Lower lobe of right lung (tissue), 2 donors: Measurements from ENCODE around the gene BDKRB2. TPM values are rescaled to one million over a fixed set of nuclear protein-coding genes. Genes with fewer than 3 reads are reported as not detected.

ENCODE experiments used
- ATAC-seq, 2 donors: fragments of 200-7000 bp; cut with Tn5 transposase; one replicate each; pipeline ENCODE4 v1.9.1; 2020 to 2022; ENCODE audit warnings: mild to moderate bottlenecking in 2 of 2, moderate library complexity in 2 of 2
- DNase-seq: peaks from one replicate; pipeline ENCODE4 v3.0.0-alpha.2; 2020
- H3K27ac ChIP-seq: fragments of 200-600 bp; one replicate; pipeline ENCODE4 v1.8.0; 2022
- H3K27me3 ChIP-seq: fragments of 200-600 bp; one replicate; pipeline ENCODE4 v1.8.0; 2022; ENCODE audit warnings: low read depth
- H3K36me3 ChIP-seq: fragments of 200-600 bp; one replicate; pipeline ENCODE4 v1.8.0; 2022; ENCODE audit warnings: mild to moderate bottlenecking
- H3K4me1 ChIP-seq: fragments of 200-600 bp; one replicate; pipeline ENCODE4 v1.8.0; 2022
- H3K4me3 ChIP-seq: fragments of 200-600 bp; one replicate; pipeline ENCODE4 v1.8.0; 2022; ENCODE audit warnings: mild to moderate bottlenecking
- H3K9me3 ChIP-seq: fragments of 200-600 bp; one replicate; pipeline ENCODE4 v1.8.0; 2022
- intact Hi-C: fragments of 100-400 bp; cut with DNase I; formaldehyde crosslinking; loops from one replicate; pipeline ENCODE4 v1.11.0; 2022
- total RNA-seq: library from RNA; stranded (reverse); fragmentation: NEBNext Ultra II Directional; extraction: Animal tissue kit (Norgen Biotek cat#: 25700); gene quantifications from one replicate; pipeline ENCODE4 v1.2.1, GENCODE V29; 2021
- TF ChIP-seq, protein P1 (sequence below): fragments of 200-600 bp; IDR thresholded peaks from one replicate; pipeline ENCODE4 v1.8.0; 2022; ENCODE audit warnings: antibody characterized with exemption, mild to moderate bottlenecking
- donor health status: DM: no; HTN: yes; CAD: no; lungs with severe emphysema.

The BDKRB2 gene
- total RNA-seq, 1 donor from 2014 or later: 1.3 TPM

DNA sequence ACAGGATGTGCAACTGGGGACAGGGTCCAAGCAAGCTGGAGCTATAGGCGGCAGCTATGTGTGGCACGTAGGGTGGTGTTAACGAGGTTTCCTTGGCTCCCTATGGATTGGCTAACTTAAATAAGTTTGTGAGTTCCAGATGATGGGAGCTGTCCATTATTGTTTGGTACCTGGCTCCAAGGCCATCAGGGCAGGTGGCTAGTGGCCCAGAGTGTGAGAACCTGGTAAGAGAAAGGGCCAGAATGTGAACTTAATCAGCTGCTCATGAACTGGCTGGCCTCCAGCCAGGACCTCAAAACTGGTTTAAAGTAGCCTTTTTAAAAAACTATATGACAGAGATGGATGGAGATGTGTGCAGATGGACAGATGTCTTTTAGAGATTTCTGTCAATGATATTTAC is 1.5 kb upstream of the BDKRB2 start:
- ATAC-seq (no peak), DNase-seq (no peak)
- H3K4me3 ChIP-seq: no peak overlapping the region
- peaks cover 14% of the 10 kb centered on the region for H3K4me1 ChIP-seq
- intact Hi-C loops: no loop called here
- no peaks in the 10 kb centered on the region for H3K27me3 ChIP-seq
- H3K27ac ChIP-seq: no peak overlapping the region
- TF ChIP-seq, protein P1, sequence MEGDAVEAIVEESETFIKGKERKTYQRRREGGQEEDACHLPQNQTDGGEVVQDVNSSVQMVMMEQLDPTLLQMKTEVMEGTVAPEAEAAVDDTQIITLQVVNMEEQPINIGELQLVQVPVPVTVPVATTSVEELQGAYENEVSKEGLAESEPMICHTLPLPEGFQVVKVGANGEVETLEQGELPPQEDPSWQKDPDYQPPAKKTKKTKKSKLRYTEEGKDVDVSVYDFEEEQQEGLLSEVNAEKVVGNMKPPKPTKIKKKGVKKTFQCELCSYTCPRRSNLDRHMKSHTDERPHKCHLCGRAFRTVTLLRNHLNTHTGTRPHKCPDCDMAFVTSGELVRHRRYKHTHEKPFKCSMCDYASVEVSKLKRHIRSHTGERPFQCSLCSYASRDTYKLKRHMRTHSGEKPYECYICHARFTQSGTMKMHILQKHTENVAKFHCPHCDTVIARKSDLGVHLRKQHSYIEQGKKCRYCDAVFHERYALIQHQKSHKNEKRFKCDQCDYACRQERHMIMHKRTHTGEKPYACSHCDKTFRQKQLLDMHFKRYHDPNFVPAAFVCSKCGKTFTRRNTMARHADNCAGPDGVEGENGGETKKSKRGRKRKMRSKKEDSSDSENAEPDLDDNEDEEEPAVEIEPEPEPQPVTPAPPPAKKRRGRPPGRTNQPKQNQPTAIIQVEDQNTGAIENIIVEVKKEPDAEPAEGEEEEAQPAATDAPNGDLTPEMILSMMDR: no peak
- no peaks in the 10 kb centered on the region for H3K9me3 ChIP-seq
- no peaks in the 10 kb centered on the region for H3K36me3 ChIP-seq

DNA sequence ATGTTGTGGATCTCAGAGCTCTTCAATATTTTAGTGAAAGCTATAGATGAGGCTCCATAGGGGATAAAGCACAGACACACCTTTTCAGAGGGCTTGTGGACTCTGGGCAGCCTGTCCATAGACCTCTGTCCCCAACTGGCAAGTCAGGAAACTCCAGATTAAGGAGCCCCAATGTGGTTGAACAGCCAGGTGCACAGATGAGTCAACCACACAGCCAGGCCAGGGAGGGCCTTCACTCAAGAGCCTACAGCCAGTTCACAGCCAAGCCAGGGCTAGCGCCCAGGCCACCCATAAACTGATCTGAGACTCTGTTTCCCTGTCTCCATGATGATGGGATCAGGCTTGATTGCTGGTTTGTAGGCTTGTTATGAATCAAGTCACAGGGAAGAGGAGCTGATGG is 1.0 kb upstream of the BDKRB2 start:
- Histone ChIP-seq H3K27ac (no peak overlapping the region), H3K4me3 (no peak overlapping the region), H3K27me3 (no peaks in the 10 kb centered on the region), H3K36me3 (no peaks in the 10 kb centered on the region), H3K4me1 (peaks cover 11% of the 10 kb centered on the region), H3K9me3 (no peaks in the 10 kb centered on the region)
- intact Hi-C loops: no loop called here
- ATAC-seq: peak in 1 of 2 donors; percentile 43
- TF ChIP-seq, protein P1: no peak
- DNase-seq: no peak

DNA sequence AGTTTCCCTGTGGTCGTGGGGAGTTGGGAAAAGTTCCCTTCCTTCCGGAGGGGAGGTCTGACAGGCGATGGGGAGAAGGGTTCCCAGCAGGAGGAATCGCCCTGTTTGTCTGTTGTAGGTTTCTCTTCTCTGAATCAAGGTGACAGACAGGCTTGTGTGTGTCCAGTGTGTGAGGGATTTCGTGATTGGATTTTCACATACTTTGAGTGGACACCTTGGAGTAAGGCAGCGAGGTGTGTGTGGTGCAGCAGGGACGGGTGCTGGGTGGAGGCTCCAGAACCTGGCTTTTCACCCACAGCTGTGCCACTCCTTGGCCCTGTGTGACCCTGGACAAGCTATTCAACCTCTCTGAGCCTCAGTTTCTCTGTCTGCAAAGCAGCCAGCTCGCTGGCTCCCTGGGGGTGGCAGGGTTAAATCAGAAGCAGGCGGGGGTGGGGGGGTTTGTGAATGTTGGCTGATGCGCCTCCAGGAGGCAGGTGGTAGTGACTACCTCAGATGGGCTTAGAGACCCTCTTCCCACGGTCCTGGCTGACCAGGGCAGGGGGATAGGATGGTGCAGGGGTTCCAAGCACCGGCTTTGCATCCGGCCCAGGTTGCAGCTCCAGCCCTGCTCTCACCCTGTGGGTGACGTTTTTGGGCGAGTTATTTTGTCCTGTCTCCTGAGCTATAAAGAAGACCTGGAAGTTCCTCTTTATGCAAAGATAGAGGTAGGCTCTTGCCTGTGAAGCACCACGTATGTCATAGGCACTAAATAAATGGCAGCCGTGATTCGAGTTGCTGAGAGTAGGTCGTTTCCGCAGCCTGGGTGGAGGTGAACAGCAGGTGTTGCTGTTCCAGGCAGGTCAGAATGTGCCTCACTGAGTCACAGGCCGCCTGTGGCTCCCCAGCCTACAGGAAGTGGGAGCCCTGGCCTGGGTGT is 679 bp downstream of the BDKRB2 start:
- ATAC-seq (peak; percentile 21 to 39), DNase-seq (no peak)
- peak overlapping the region; percentile 45 for H3K4me3 ChIP-seq
- H3K9me3 ChIP-seq: no peaks in the 10 kb centered on the region
- intact Hi-C loops: no loop called here
- TF ChIP-seq, protein P1: no peak
- no peaks in the 10 kb centered on the region for H3K36me3 ChIP-seq
- peak overlapping the region; percentile 66 for H3K27ac ChIP-seq
- no peaks in the 10 kb centered on the region for H3K27me3 ChIP-seq
- peaks cover 11% of the 10 kb centered on the region for H3K4me1 ChIP-seq

DNA sequence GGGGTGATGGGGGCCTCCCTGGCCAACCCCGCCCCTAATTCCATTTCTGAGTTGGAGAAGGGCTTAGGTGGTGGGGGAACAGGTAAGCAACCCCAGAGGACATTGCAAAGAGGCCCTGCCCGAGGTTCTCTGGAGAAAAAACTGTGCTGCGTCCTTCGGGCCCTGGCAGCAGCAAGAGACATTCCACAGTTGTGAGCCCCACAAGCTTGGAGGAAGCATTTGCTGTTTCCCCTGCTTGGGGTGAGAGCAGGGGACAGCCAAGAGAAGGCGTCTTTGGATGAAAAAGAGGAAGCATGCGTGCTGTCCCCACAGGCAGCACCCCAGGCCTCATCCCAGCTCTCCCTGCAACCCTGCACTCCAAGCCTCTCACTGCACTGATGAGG is 1.3 kb downstream of the BDKRB2 start:
- intact Hi-C loops: no loop called here
- TF ChIP-seq, protein P1: no peak
- Histone ChIP-seq H3K4me1 (peaks cover 11% of the 10 kb centered on the region), H3K27me3 (no peaks in the 10 kb centered on the region), H3K9me3 (no peaks in the 10 kb centered on the region), H3K4me3 (peak overlapping the region; percentile 45), H3K27ac (no peak overlapping the region), H3K36me3 (no peaks in the 10 kb centered on the region)
- DNase-seq (no peak), ATAC-seq (no peak)

DNA sequence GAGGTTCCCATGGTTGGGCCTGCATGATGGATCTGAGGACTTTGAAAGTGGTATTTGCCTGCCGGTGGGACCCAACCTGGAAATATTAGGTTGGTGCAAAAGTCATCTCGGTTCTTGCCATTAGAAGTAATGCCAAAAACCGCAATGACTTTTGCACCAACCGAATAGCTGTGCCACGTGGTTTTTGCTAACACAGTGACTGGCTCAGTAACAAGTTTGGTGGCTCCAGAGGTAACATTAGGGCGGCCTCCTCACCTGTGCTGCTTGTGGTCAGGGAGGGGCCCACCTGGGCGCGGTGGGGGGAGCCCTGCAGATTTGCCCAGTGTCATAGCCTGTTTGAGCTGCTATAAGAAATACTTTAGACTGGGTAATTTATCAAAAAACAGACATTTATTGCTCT is 1.8 kb downstream of the BDKRB2 start:
- H3K36me3 ChIP-seq: no peaks in the 10 kb centered on the region
- ATAC-seq: no peak
- H3K9me3 ChIP-seq: no peaks in the 10 kb centered on the region
- no peaks in the 10 kb centered on the region for H3K27me3 ChIP-seq
- DNase-seq: no peak
- TF ChIP-seq, protein P1: no peak
- H3K4me1 ChIP-seq: peaks cover 11% of the 10 kb centered on the region
- H3K27ac ChIP-seq: no peak overlapping the region
- intact Hi-C loops: no loop called here
- H3K4me3 ChIP-seq: peak overlapping the region; percentile 45
